ENCODE measurements around the gene TNFRSF18.

TNFRSF18 gene

GRCh38 chr1:1175221-1176062 lies 30.9 kb downstream of the TNFRSF18 start:
- Histone ChIP-seq H2BK120ac (ENCODE audit: insufficient read depth, low read length, poor library complexity) (no peak overlapping the region), H3K4ac (ENCODE audit: low read depth, low read length) (no peak overlapping the region), H3K79me1 (ENCODE audit: low read length) (no peaks in the 10 kb centered on the region), H3K4me1 (ENCODE audit: control insufficient read depth in 1 of 2, insufficient read depth in 2 of 2, low read length in 2 of 2) (peaks cover 2 to 6% of the 10 kb centered on the region in 2 experiments), H4K8ac (ENCODE audit: low read depth, low read length) (no peak overlapping the region), H3K9ac (ENCODE audit: low read length) (no peak overlapping the region), H3K4me3 (ENCODE audit: low read depth, low read length) (no peak overlapping the region), H2AFZ (ENCODE audit: insufficient read depth, low read length, poor library complexity) (no peak overlapping the region), H3K36me3 (ENCODE audit: control insufficient read depth in 1 of 2, insufficient read depth in 2 of 2, low read length in 2 of 2) (no peaks in the 10 kb centered on the region), H2AK5ac (ENCODE audit: low read length) (no peak overlapping the region), H3K23ac (ENCODE audit: low read length) (no peak overlapping the region), H4K91ac (ENCODE audit: low read depth, low read length) (no peak overlapping the region), H3K18ac (ENCODE audit: low read length) (no peak overlapping the region), H3K79me2 (ENCODE audit: control insufficient read depth, insufficient read depth, low read length, poor library complexity) (no peaks in the 10 kb centered on the region), H3K9me3 (ENCODE audit: insufficient read depth, low read depth, low read length) (peaks cover 10% of the 10 kb centered on the region), H3K27me3 (ENCODE audit: insufficient read depth, low read length) (no peaks in the 10 kb centered on the region), H4K12ac (ENCODE audit: low read depth, low read length) (no peak overlapping the region), H2BK5ac (ENCODE audit: low read depth, low read length, poor library complexity) (no peak overlapping the region), H3K27ac (ENCODE audit: low read depth, low read length) (no peak overlapping the region), H3K14ac (ENCODE audit: low read length) (no peak overlapping the region), H2BK12ac (ENCODE audit: low read length) (no peak overlapping the region), H3K4me2 (ENCODE audit: low read length) (no peak overlapping the region)
- DNase-seq = no peak
- no CpG with 5 or more reads among the region's 29 CpGs for WGBS (ENCODE audit: extremely low coverage, insufficient coverage, insufficient read length)

DNA sequence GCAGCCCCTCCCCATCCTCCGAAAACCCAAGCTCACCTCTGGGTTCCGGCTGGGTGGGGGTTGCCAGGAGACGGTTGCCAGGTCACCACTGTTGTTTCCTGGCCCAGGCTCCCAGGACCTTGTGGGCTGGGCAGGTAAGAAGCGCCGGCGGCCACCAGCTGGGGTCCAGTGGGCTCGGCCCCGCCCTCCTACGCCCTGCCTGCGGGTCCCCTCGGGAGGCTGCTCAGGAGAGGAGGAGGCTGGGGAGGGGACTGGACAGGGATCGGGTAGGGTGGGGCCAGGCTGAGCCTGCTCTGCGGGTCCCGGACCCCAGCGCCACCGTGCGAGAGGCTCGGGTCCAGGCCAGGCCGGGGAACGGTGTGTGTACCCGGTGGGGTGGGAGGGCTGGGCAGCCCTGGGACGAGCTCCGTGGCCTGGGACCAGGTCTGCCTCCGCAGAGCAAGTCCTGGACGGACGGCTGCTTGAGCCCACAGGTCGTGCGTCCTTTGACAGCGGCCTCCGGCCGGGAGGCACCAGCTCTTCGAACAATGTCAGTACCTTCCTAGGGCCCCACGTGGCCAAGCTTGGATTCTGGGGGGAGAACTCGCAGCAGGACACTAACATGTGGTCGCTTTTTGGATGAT lies 32.5 kb downstream of the TNFRSF18 start, which contains the start of gene TTLL10:
Gene TTLL10 (plus strand): TSS at position 88 of the 623 bp plus-strand sequence. CDS start 5,336 bp downstream, outside the sequence.
- Histone ChIP-seq H2BK12ac (ENCODE audit: low read length) (no peak within 1 kb of the TSS), H3K23ac (ENCODE audit: low read length) (no peak within 1 kb of the TSS), H3K4ac (ENCODE audit: low read depth, low read length) (no peak within 1 kb of the TSS), H3K27ac (ENCODE audit: low read depth, low read length) (no peak within 1 kb of the TSS), H3K18ac (ENCODE audit: low read length) (no peak within 1 kb of the TSS), H4K8ac (ENCODE audit: low read depth, low read length) (no peak within 1 kb of the TSS), H3K9me3 (ENCODE audit: insufficient read depth, low read depth, low read length) (peaks cover 7% of the 10 kb centered on the region), H2AK5ac (ENCODE audit: low read length) (no peak within 1 kb of the TSS), H3K27me3 (ENCODE audit: insufficient read depth, low read length) (no peaks in the 10 kb centered on the region), H3K4me2 (ENCODE audit: low read length) (no peak within 1 kb of the TSS), H4K12ac (ENCODE audit: low read depth, low read length) (no peak within 1 kb of the TSS), H3K9ac (ENCODE audit: low read length) (no peak within 1 kb of the TSS), H4K91ac (ENCODE audit: low read depth, low read length) (no peak within 1 kb of the TSS), H3K14ac (ENCODE audit: low read length) (no peak within 1 kb of the TSS), H3K36me3 (ENCODE audit: control insufficient read depth in 1 of 2, insufficient read depth in 2 of 2, low read length in 2 of 2) (no peaks in the 10 kb centered on the region), H3K4me3 (ENCODE audit: low read depth, low read length) (no peak within 1 kb of the TSS), H3K4me1 (ENCODE audit: control insufficient read depth in 1 of 2, insufficient read depth in 2 of 2, low read length in 2 of 2) (peaks cover 2 to 6% of the 10 kb centered on the region in 2 experiments), H2BK120ac (ENCODE audit: insufficient read depth, low read length, poor library complexity) (no peak within 1 kb of the TSS), H3K79me2 (ENCODE audit: control insufficient read depth, insufficient read depth, low read length, poor library complexity) (no peaks in the 10 kb centered on the region), H2BK5ac (ENCODE audit: low read depth, low read length, poor library complexity) (no peak within 1 kb of the TSS), H3K79me1 (ENCODE audit: low read length) (no peaks in the 10 kb centered on the region), H2AFZ (ENCODE audit: insufficient read depth, low read length, poor library complexity) (no peak within 1 kb of the TSS)
- no CpG with 5 or more reads among the region's 35 CpGs for WGBS (ENCODE audit: extremely low coverage, insufficient coverage, insufficient read length)
- no peak for DNase-seq

DNA sequence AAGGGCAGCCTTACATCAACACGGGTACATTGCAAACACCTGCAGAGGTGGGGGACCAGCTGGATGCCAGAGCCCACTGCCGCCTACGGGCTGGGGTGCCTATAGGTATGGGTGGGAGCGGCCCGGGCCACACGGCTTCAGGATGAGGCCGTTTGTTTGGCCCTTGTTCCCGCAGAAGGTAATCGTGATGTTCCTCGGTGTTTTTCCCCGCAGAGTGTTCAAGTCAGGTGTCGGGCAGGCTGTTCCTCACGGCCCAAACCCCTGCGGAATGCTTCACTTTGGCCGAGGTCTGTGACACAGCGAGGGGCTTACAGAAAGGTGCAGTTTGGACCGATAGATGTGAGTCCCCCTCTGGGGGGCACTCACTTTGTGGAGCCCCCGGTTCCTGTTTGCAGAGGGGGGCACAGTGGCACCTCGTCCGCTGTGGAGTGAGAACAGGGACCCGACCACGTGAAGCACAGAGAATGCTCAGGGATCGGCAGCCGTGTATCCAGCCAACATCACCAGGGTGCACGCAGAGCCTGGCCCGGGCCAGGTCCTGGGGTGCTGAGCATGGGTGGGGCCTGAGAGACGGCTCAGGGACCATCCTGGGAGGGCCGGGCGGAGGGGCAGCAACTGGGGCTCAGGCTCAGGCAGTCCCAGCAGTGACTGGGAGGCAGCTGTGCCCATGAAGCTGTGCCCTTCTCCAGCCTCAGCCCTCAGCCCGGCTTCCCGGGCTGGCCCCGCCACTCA lies 33.2 kb downstream of the TNFRSF18 start:
- Histone ChIP-seq H3K79me2 (ENCODE audit: control insufficient read depth, insufficient read depth, low read length, poor library complexity) (no peaks in the 10 kb centered on the region), H3K4me2 (ENCODE audit: low read length) (no peak overlapping the region), H3K9ac (ENCODE audit: low read length) (no peak overlapping the region), H2BK12ac (ENCODE audit: low read length) (no peak overlapping the region), H2AFZ (ENCODE audit: insufficient read depth, low read length, poor library complexity) (no peak overlapping the region), H3K4ac (ENCODE audit: low read depth, low read length) (no peak overlapping the region), H3K79me1 (ENCODE audit: low read length) (no peaks in the 10 kb centered on the region), H3K36me3 (ENCODE audit: control insufficient read depth in 1 of 2, insufficient read depth in 2 of 2, low read length in 2 of 2) (no peaks in the 10 kb centered on the region), H4K91ac (ENCODE audit: low read depth, low read length) (no peak overlapping the region), H3K23ac (ENCODE audit: low read length) (no peak overlapping the region), H3K4me3 (ENCODE audit: low read depth, low read length) (no peak overlapping the region), H3K18ac (ENCODE audit: low read length) (no peak overlapping the region), H2AK5ac (ENCODE audit: low read length) (no peak overlapping the region), H4K8ac (ENCODE audit: low read depth, low read length) (no peak overlapping the region), H3K27me3 (ENCODE audit: insufficient read depth, low read length) (no peaks in the 10 kb centered on the region), H3K4me1 (ENCODE audit: control insufficient read depth in 1 of 2, insufficient read depth in 2 of 2, low read length in 2 of 2) (peaks cover 2 to 6% of the 10 kb centered on the region in 2 experiments), H3K9me3 (ENCODE audit: insufficient read depth, low read depth, low read length) (peaks cover 7% of the 10 kb centered on the region), H2BK5ac (ENCODE audit: low read depth, low read length, poor library complexity) (no peak overlapping the region), H3K14ac (ENCODE audit: low read length) (no peak overlapping the region), H2BK120ac (ENCODE audit: insufficient read depth, low read length, poor library complexity) (no peak overlapping the region), H4K12ac (ENCODE audit: low read depth, low read length) (no peak overlapping the region), H3K27ac (ENCODE audit: low read depth, low read length) (no peak overlapping the region)
- no CpG with 5 or more reads among the region's 32 CpGs for WGBS (ENCODE audit: extremely low coverage, insufficient coverage, insufficient read length)
- no peak for DNase-seq

DNA sequence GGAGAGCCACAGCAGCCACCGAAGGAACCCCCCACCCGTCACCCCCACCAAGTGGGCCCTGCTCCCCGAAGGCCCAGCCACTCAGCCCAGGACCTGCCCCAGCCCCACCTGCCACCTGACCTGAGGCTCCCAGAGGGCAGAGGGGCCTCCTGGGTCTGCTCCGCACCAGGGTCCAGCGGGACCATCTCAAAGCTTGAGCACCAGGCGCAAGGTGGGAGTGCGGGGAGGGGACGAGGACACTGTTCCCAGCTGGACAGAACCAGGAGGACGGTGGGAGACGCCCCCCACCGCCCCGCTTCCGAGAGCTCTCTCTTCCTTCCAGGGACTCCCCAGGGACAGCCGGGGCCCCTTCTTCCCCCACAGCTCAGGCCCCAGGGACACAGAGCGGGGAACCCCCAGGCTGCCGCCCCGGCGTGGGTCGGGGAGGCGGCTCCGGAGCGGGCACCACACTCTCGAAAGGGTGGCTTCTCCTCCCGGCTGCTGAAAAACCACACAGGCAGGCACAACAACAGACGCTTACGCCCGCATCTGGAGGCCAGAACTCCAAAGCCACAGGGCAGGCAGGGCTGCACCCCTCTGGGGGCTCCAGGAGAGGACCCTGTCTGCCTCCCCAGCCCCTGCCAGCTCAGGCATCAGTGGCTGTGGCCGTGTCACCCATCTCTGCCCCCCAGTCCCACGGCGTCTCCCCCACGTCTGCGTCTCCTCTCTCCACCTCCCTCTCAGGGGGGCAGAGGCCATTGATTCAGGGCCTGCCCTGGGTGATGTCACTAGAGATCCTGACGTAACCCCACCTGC lies 34.6 kb downstream of the TNFRSF18 start:
- H2BK12ac ChIP-seq (ENCODE audit: low read length) = no peak overlapping the region
- peaks cover 2 to 3% of the 10 kb centered on the region in 2 experiments for H3K4me1 ChIP-seq (ENCODE audit: control insufficient read depth in 1 of 2, insufficient read depth in 2 of 2, low read length in 2 of 2)
- H3K9me3 ChIP-seq (ENCODE audit: insufficient read depth, low read depth, low read length) = peaks cover 10% of the 10 kb centered on the region
- no peak overlapping the region for H4K91ac ChIP-seq (ENCODE audit: low read depth, low read length)
- no peak overlapping the region for H3K4ac ChIP-seq (ENCODE audit: low read depth, low read length)
- H2AK5ac ChIP-seq (ENCODE audit: low read length) = no peak overlapping the region
- no peak overlapping the region for H3K4me3 ChIP-seq (ENCODE audit: low read depth, low read length)
- H2BK5ac ChIP-seq (ENCODE audit: low read depth, low read length, poor library complexity) = no peak overlapping the region
- H3K79me1 ChIP-seq (ENCODE audit: low read length) = no peaks in the 10 kb centered on the region
- no peak for DNase-seq
- no peak overlapping the region for H3K27ac ChIP-seq (ENCODE audit: low read depth, low read length)
- H3K79me2 ChIP-seq (ENCODE audit: control insufficient read depth, insufficient read depth, low read length, poor library complexity) = no peaks in the 10 kb centered on the region
- H3K23ac ChIP-seq (ENCODE audit: low read length) = no peak overlapping the region
- no CpG with 5 or more reads among the region's 33 CpGs for WGBS (ENCODE audit: extremely low coverage, insufficient coverage, insufficient read length)
- H3K27me3 ChIP-seq (ENCODE audit: insufficient read depth, low read length) = no peaks in the 10 kb centered on the region
- no peak overlapping the region for H4K8ac ChIP-seq (ENCODE audit: low read depth, low read length)
- H4K12ac ChIP-seq (ENCODE audit: low read depth, low read length) = no peak overlapping the region
- H3K9ac ChIP-seq (ENCODE audit: low read length) = no peak overlapping the region
- no peaks in the 10 kb centered on the region for H3K36me3 ChIP-seq (ENCODE audit: control insufficient read depth in 1 of 2, insufficient read depth in 2 of 2, low read length in 2 of 2)
- no peak overlapping the region for H3K14ac ChIP-seq (ENCODE audit: low read length)
- no peak overlapping the region for H3K18ac ChIP-seq (ENCODE audit: low read length)
- no peak overlapping the region for H3K4me2 ChIP-seq (ENCODE audit: low read length)
- no peak overlapping the region for H2BK120ac ChIP-seq (ENCODE audit: insufficient read depth, low read length, poor library complexity)
- H2AFZ ChIP-seq (ENCODE audit: insufficient read depth, low read length, poor library complexity) = no peak overlapping the region
